ENCODE data around the gene TBCE.

DNA sequence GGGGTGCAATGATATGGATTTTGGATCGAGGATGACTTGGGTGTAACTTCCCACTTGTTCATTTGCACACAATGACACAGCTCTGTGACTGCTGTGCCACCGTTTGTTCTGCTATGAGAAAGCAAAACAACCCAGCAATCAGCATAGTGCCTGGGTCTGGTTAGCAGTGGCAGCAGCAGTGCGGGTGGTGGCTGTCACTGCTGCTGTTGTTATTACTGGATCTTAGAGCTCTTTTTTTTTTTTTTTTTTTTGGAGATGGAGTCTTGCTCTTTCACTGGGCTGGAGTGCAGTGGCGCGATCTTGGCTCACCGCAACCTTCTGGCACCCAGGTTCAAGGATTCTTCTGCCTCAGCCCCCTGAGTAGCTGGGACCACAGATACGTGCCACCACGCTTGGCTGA, 56.9 kb downstream of the TBCE start:
- TF ChIP-seq, protein P1, sequence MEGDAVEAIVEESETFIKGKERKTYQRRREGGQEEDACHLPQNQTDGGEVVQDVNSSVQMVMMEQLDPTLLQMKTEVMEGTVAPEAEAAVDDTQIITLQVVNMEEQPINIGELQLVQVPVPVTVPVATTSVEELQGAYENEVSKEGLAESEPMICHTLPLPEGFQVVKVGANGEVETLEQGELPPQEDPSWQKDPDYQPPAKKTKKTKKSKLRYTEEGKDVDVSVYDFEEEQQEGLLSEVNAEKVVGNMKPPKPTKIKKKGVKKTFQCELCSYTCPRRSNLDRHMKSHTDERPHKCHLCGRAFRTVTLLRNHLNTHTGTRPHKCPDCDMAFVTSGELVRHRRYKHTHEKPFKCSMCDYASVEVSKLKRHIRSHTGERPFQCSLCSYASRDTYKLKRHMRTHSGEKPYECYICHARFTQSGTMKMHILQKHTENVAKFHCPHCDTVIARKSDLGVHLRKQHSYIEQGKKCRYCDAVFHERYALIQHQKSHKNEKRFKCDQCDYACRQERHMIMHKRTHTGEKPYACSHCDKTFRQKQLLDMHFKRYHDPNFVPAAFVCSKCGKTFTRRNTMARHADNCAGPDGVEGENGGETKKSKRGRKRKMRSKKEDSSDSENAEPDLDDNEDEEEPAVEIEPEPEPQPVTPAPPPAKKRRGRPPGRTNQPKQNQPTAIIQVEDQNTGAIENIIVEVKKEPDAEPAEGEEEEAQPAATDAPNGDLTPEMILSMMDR (IDR thresholded peaks at IDR 0.05; ENCODE audit: insufficient read depth, low read length, poor library complexity, severe bottlenecking): no peak
- no peak for TF ChIP-seq EZH2phosphoT487 (conservative IDR thresholded peaks at IDR 0.05; ENCODE audit: low read length)
